Hematopoietic multipotent progenitor cell (in vitro differentiated cells): ENCODE measurements around the gene DCTD. TPM values are rescaled to one million over a fixed set of nuclear protein-coding genes. Genes with fewer than 3 reads are reported as not detected.
A peak's percentile ranks its signal among the peaks of the same experiment; 100 is the strongest.

ENCODE experiments used
- DNase-seq, 3 donors: peaks; one replicate each; pipeline ENCODE4 v3.0.0-alpha.2; 2011 to 2015; ENCODE audit warnings: low read depth in 2 of 3, low spot score in 2 of 3
- total RNA-seq: library from RNA; depleted of rRNA; stranded (reverse); fragments of >200 nt; gene quantifications from one replicate; pipeline ENCODE4 v1.2.3, GENCODE V29; 2012

Gene DCTD
- total RNA-seq, 1 donor: 62.5 TPM

DNA sequence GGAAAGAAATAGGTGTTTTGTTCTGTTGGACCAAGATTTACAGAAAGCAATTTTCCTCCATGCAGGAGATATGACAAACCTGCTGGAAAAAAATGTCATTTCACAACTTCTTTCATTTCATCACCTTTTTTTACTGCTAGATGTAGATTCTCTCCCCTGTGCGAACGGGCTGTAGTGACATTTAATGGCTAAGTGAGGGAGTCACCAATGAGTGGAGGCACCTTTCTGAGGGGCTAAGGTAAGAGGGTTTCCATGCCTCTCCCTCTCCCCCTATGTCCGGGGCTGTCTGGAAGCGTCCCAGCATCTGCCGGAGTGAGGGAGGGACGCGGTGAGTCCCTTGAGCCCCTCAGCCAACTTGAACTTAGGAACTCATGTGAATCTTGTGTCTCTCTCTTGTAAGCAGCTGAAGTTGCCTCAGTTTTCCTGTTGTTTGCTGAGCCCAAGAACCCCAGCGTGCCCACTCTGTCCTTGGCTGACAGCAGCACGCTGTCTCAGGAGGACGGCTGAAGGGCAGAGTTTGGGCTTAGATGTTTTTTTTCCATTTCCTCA is 42.3 kb downstream of the DCTD start:
- no peak for DNase-seq

DNA sequence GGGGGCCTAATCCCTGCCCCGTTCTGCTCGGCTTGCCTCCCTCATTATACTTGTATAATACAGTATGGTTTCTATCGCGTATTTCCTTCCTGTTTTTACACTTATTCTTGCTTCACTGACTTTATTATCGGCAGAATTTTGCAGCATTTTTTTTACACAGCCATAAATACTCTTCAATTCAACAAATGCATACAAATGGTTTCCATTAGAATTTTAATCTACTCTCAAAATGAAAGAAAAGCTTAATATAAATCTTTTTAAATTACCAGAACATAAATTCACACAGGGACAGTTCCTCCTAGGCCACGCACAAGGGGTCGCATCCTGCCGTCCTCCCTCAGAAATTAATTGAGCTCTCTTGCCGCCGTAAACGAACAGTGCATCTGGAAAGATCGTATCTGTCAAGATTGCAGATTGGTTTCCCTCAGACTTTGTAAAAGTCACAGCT is 42.9 kb downstream of the DCTD start:
- peak in 1 of 3 donors; percentile 60 for DNase-seq

DNA sequence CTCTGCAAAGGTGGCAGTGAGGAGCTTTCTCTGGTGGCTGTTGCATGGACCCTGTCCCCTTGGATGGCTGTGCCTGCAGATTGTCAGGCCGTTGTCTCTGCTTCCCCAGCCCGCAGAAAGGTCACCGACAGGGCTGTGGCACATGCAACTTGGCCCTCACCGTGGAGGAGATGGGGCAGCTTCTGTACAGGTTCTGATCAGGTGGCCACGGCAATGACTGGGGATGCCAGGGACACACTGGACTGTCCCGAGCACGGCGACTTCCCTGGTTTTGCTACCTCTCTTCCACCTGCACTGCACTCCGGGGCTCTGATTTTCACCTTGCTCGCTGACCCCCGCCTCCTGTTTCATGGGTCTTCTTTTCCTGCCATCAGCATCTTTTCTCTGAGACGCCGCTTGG is 43.5 kb downstream of the DCTD start:
- no peak for DNase-seq

DNA sequence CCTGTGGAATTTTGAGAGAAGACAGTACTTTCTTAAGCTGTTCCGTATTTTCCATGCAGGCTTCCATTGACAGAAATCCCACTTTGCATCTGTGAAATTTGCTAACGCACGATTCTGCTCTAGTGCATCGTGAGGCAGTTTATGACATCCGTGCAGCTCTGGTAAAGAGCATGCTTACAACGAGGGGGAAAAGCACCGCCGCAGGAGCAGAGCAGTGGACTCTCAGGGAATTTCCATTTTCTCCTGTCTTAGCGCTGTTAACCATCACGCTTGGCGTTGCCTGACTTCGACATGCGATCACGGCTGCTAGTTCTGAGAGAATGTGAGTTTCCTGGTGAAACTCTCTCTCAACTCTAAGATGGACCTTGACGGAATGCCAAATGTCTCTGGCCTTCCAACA is 43.9 kb downstream of the DCTD start:
- DNase-seq: no peak

DNA sequence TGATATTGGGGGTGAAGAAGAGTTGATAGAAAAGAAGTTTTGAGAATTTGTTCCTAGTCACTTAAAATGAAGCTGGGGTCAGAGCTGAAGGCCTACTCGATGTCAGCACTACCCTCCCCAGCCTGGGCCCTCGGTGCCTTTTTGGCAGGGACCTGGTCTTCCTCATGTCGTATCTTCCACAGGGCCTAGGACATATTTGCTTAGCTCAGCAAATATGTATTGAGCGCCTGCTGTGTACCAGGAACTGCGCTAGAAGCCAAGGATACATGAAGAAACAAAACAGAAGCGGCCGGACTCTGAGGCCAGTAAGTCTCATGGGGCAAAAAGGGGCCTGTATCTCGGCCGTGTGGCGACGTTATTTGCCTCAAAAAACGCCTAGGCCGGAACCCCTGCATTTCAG is 44.3 kb downstream of the DCTD start:
- DNase-seq: no peak

DNA sequence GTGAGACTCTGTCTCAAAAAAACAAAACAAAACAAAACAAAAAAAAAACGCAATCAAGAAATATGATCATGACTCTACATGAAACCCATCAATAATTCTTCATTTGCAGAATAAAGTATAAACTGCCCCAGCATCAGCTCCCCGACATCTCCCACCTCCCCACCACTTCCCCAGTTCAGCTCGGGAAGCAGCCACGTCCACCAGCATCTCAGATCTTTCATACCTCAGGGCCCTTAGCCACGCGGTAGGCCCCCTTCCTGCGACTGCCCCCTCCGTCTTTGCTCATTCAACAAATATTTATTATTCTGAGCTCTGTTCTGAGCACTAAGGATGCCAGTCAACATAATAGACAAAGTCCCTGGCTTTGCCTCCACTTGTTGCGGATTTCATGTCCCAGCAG is 45.6 kb downstream of the DCTD start:
- no peak for DNase-seq

DNA sequence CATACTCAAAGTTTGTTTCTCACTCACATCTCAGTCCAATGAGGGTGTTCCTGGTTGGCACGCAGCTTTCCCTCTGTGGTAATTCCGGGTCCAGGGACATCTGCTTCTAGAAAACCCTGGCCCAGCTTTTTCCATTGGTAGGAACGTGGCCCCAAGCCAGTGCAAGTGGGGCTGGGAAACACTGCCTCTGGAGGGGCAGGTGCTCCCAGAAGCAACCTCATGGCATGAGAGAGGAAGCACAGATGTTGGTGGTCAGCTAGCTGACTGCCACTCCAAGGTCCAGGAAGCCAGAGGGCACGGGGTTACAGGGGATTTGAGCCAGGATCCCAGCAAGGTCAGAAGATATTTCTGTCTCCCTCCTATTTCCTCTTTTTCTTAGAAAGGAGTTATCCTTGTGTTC is 47.5 kb downstream of the DCTD start:
- DNase-seq: no peak

DNA sequence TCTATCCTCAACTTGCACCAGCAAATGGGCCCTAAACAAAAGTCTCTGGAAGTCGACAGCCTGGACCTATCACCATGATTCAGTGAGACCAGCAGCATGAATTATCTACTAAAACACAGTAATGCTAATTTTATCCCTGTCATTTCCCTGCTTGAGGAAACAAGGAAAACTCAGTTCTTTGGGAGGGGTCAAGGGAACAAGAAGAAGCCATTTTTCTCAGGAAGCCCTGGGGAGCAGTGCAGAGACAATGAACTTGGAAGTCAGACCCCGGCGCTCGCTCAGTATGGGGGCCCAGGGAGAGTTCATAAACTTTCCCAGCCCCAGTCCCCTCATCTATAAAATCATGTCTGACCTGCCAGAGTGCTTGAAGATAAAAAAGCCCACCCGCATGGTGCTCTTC is 50.4 kb downstream of the DCTD start:
- DNase-seq: no peak

DNA sequence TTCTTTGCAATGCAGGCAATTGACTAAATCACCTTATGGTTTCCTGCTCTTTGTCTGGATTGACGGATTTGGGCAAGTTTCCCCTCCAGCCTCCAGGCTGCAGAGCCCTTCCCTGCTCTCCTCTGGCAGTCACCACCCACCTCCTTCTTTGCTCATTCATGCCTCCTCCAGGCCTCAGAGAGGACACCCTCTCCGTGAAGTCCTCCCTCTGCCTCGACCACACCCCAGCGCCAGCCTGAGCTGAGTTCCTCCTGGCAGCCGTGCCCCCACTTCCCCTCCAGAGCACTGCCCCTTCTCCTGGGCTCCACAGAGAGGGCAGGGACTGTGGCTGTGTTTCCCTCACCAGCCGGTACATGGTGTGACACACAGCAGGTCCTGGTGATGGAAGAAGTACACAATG is 53.7 kb downstream of the DCTD start:
- no peak for DNase-seq

DNA sequence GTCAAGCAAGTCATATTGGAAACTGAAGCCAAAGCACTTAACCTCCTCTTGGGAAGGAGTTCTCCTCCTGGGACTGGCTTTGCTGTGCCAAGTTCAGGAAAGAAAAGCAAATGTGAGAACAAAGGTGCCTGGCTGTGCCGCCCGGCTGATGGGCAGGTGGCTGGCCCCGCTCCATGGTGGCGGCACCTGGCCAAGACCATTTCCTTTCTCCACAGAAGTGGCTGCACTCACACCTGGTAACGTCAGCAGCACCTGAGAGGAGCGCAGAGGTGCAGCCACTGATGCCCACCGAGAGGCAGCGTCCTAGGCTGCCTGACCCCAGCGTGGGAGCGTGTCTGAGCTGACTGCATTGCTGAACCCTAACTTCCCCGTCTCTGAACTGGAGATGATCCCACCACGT is 54.3 kb downstream of the DCTD start:
- no peak for DNase-seq

DNA sequence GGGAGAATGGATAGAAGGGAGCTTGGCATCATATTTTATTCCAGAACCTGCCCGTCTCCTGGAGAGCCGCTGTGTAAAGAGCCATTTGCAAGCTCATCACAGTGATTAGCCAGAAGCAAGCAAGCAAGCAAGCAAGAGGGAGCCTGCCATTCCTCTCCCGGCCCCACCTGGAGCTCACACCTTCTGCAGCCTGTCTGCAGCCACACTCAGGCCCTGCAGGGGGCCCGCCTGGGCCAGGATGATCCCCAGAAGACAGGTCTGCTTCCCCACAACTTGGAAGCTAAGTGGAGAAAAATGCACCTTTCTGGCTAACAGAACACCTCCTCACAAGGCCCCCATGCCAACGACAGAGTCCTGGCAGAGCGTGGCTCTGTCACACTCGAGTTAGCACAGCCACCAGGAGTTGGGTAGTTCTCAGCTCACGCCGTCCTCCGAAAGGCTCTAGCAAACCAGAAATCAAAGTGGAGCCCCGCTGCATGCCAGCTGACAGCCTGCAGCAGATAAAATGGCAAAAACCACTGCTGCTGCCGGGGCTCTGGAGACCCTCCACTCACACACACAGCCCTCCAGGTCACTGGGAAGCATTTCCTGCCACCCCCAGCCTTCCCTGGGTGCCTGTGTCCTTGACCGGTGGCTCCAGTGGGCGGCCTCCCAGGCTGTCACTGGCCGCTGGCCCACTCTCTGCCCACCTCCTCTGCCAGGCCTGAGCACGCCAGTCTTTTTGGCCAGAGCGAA is 54.9 kb downstream of the DCTD start:
- DNase-seq: no peak

DNA sequence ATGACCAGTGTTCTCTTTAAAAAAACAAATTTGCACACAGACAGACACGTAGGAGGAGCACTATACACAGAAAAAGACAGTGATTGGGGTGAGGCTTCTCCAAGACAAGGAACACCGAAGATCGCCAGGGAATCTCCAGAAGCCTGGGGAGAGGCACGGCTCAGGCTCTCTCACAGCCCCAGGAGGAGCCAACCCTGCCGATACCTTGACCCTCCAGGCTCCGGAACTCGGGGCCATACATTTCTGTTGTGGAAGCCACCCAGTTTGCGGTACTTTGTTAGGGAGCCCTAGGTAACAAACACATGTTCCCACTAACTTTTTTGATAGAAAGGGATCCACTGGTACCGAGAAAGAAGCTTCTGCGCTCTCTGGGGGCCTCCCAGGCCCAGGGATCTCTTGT is 55.8 kb downstream of the DCTD start:
- DNase-seq: no peak

DNA sequence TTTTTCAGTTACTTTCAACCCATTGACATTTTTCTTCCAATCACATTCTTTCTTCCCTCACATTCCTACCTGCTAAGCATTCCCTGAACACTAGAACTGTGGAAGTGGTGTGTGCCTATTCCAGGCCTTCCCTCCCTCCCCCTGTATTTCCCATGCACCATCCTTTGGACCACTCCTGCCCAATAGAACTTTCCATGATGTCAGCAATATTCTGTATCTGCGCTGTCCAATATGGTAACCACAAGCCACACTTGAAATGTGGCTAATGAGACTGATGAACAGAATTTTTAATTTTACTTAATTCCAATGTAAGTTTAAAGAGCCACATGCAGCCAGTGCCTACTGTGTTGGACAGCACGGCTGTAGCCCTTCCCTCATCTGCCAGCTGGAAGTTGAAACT is 57.5 kb downstream of the DCTD start:
- no peak for DNase-seq

DNA sequence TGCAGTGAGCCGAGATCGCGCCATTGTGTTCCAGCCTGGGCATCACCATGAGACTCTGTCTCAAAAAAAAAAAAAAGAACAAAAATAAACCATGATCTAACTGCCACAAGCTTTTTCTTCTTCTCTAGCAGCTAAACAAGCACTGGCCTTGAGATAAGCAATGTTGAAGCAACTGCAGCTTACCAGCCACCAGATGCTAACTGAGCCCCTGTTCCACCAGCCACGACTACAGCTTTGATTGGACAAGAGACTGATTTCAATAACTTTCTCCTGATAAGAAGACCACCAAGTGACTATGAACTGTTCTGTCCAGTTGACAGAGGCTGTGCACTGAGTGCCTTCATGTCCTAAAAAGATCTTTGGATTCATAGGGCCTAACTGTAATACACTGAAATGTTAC is 58.5 kb downstream of the DCTD start:
- DNase-seq: no peak

DNA sequence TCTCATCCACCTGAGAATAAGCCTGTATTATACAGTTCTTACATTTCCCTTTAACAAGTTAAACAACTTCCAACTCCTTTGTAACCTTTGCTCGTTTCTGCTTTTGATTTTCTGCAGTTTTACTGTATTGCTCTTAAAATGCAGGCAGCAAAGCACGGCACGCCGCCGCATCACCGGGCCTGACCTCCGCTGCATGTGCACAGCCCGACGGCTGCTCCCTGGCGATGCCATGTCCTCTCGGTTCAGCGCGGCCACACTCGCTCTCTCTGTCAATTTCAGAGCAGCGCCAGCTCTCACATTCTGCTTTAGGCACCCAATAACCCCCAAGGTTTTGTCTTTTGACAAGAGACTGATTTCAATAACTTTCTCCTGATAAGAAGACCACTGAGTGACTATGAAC is 60.3 kb downstream of the DCTD start:
- DNase-seq: no peak

DNA sequence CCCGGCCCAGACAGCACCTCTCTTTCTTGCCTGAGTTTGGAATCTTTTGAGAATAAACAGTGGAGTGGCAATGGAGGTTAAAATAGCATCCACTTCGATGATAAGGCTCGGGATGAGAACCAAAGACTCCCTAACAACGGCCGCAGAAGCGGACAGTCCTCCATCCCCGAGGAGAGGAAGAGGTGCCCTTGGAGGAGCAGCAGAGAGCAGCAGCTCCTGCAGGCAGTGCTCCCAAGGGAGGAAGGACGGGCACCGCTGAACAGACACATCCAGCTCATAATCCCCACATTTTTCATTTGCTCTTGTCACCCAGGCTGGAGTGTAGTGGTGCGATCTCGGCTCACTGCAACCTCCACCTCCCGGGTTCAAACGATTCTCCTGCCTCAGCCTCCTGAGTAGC is 61.3 kb downstream of the DCTD start:
- DNase-seq: no peak

DNA sequence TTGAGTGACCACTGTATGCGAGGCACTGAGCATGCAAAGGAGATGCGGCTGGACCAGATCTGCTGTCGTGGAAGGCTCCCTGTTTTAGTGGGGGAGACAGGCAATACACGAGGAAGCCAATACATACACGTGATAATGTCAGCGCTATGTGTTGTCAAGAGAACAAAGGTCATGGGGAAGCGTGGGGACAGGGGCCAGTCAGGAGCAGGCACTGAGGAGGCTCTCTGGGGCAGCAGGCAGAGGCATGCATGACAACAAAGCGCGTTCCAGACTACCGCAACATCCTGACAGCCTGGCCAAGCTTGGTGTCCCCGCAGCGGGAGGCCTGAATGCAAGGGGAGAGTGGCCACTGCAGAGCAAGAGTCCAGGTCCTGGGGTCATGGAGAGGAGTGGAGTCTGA is 61.9 kb downstream of the DCTD start:
- DNase-seq: no peak

DNA sequence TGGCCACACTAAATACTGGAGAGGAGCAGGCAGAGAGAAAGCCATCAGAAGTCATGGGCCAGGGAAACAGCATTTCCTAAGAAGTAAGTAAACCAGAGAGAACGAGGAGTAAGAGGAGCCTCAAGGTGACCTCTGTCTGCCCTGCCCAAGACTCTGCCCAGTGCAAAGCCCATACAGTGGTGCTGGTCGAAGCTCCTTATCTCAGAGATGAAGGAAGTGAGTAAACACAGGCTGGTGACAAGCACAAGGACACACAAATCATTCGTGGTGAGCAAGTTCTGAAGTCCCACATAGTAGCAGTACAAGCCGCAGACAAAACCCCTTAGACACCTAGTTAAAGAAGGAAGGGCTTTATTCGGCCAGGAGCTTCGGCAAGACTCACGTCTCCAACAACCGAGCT is 62.7 kb downstream of the DCTD start:
- DNase-seq: no peak

DNA sequence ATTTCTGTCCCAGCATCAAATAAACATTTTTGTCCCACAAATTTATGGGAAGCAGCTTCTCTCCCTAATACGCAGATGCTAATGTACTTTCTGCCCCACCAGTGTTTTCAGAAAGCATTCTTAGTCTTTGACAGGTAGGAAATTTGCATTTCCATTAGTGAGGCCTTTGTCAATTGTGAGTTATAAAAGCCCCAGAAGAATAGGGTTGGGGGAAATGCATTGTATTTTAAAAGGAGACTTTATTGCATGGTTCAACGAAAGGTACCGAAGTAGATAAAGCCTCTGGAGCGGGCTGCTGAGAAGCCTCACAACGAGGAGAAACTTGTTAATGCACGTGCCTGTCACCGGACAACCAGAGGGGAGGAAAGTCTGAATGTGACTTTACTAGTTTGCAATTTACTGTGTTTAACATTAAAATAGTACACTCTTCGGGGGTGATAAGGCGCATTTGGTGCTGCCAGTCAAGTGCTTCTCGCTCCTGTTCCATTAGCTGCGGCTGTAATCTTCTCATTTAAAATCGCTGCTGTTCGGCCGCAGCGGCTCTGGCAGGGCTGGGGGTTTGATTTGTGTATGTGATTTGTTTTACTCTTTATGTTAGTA is 63.4 kb downstream of the DCTD start:
- DNase-seq: no peak

DNA sequence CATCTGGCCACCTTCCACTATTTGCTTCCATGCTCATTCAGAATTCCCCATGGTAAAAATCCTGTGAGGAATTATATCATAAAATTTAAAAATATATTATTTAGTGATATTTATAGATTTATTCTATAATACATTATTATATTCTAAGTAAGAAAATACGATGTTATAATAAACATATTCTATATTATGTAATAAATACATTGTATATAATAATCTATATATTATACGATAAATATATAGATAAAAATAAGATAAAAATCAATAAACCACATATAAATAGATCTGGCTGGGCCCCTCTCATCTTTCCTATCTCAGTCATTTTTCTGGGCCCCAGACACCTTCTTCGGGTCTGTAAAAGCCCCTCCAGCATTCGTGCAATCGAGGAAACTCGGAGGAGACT is 68.5 kb downstream of the DCTD start:
- DNase-seq: no peak

DNA sequence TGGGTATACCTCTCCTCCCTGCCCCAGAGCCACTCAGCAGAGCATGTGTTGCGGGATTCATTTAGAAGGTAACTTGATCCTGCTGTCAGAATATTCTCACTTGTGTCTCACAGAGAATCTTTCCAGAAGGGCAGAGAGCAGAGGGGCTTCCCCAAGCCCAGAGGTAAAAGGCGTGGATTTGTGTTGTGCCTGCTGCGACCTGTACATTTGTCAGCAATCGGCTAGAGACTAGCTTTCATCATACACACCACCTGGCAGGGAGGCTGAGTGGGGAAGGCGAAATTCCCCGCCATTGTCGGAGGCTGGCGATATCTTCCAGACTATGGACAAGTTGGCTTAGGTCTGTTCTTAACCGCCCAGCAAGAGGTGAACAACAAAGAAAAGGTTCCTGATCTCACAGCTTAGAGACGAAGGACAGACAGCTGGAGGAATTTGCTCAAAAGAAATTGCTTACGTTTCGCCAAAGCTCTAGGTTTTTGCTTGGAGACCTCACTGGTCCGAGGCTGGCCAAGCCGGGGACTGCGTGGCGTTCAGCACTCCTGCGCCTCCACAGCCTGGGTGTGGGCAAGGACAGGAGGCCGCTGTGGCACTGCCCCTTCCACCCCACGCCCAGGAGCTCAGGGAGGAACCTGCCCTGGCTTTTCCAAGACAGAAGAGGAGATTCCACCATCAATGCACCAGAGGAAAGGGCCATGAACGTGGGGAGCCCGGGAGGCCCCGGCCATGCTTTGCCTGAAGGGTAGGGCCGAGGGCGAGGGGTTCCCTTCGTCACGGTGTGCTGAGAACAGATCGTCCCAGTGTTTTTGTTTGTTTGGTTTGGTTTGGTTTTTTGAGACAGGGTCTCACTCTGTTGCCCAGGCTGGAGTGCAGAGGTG is 69.4 kb downstream of the DCTD start:
- DNase-seq: no peak

DNA sequence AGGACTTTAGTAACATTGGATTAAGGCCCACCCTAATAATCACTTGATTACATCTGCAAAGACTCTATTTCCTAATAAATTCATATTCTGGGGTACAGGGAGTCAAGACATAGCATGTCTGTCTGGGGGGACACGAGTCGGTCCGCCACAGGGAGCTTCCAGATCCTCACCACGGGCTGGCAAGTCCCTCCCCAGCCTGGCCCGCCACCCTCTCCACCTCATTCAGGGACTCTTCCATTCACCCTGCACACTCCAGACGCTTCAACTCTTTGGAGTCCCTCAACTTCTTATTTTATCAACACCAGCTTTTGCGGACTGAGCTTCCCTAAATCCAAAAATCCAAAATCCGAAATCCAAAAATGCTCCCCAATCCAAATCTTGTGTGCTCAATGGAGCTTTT is 71.2 kb downstream of the DCTD start:
- DNase-seq: no peak
